ENCODE data around the gene CDK3. TPM values are rescaled to one million over a fixed set of nuclear protein-coding genes. Genes with fewer than 3 reads are reported as not detected.

Gene CDK3
- total RNA-seq, 1 experiment from 2014 or later = 11.7 TPM

GRCh38 chr17:76048025-76048605, 47.5 kb downstream of the CDK3 start:
- H3K79me1 ChIP-seq (ENCODE audit: insufficient read depth, low read depth, low read length, poor library complexity, severe bottlenecking) = no peaks in the 10 kb centered on the region
- Mint-ChIP-seq H3K27ac (peak overlapping the region; percentile 3 to 68 (median 41); a peak in 3 of 7 replicates), H3K4me1 (peaks cover 3 to 8% of the 10 kb centered on the region in 2 experiments), H3K27me3 (ENCODE audit: low read depth) (no peaks in the 10 kb centered on the region), H3K9me3 (no peaks in the 10 kb centered on the region), H3K36me3 (ENCODE audit: insufficient read depth in 1 of 3, low read depth in 3 of 3) (peaks cover 53 to 82% (median 77%) of the 10 kb centered on the region in 3 experiments), H3K4me3 (no peak overlapping the region)
- no peak for TF ChIP-seq CTCF (conservative IDR thresholded peaks at IDR 0.05)
- no peak overlapping the region for H4K5ac ChIP-seq (ENCODE audit: insufficient read length, low read depth, low read length)
- H3K14ac ChIP-seq (ENCODE audit: insufficient read depth, low read length) = no peak overlapping the region
- no peak overlapping the region for H4K91ac ChIP-seq (ENCODE audit: insufficient read length, low read depth, low read length)
- no peaks in the 10 kb centered on the region for H4K20me1 ChIP-seq (ENCODE audit: control insufficient read depth, insufficient read depth, insufficient read length)
- no peak overlapping the region for H2BK20ac ChIP-seq (ENCODE audit: low read depth, low read length, poor library complexity, severe bottlenecking)
- no peak overlapping the region for H2BK5ac ChIP-seq (ENCODE audit: insufficient read length, low read length)
- no peak overlapping the region for H3K18ac ChIP-seq (ENCODE audit: insufficient read length, low read depth, low read length)
- H3K23me2 ChIP-seq (ENCODE audit: insufficient read length, low read depth, low read length, poor library complexity, severe bottlenecking) = no peaks in the 10 kb centered on the region
- H3K27ac ChIP-seq (ENCODE audit: insufficient read length, low read depth, low read length) = no peak overlapping the region
- H3K4me2 ChIP-seq (ENCODE audit: insufficient read depth, insufficient read length, low read length) = no peak overlapping the region
- H3K23ac ChIP-seq (ENCODE audit: insufficient read length, low read depth, low read length) = no peak overlapping the region
- H3K27me3 ChIP-seq (ENCODE audit: insufficient read depth, low read length) = no peaks in the 10 kb centered on the region
- H2AK5ac ChIP-seq (ENCODE audit: insufficient read length, low read length) = no peak overlapping the region
- H2BK120ac ChIP-seq (ENCODE audit: low read depth, low read length, poor library complexity, severe bottlenecking) = no peak overlapping the region
- H3K4me1 ChIP-seq (ENCODE audit: insufficient read depth, low read length) = no peaks in the 10 kb centered on the region
- no peak for DNase-seq
- no peak overlapping the region for H3K4ac ChIP-seq (ENCODE audit: low read depth, low read length)
- H3K56ac ChIP-seq (ENCODE audit: insufficient read length, low read depth, low read length) = no peak overlapping the region
- no peak overlapping the region for H2BK12ac ChIP-seq (ENCODE audit: insufficient read length, low read depth, low read length)
- no peak overlapping the region for H3T11ph ChIP-seq (ENCODE audit: low read length)
- no peak overlapping the region for H3K9ac ChIP-seq (ENCODE audit: extremely low read depth, insufficient read length, low read length)
- H3K79me2 ChIP-seq (ENCODE audit: insufficient read depth, low read length) = no peaks in the 10 kb centered on the region
- no peak overlapping the region for H4K8ac ChIP-seq (replicated peaks; ENCODE audit: insufficient read length, low read depth, low read length)
- H2AFZ ChIP-seq (ENCODE audit: low read length) = no peak overlapping the region
- no peak overlapping the region for H2BK15ac ChIP-seq (ENCODE audit: low read depth, low read length)
- no CpG with 5 or more reads among the region's 9 CpGs for WGBS (ENCODE audit: extremely low coverage, insufficient read length, low lambda C conversion rate)
- H3K9me3 ChIP-seq (ENCODE audit: control insufficient read depth, low read depth, low read length) = no peaks in the 10 kb centered on the region

All from H9 (cell line).